GM12878 (cell line): ENCODE data around the gene MRPS23. TPM values are rescaled to one million over a fixed set of nuclear protein-coding genes. Genes with fewer than 3 reads are reported as not detected.
A peak's percentile ranks its signal among the peaks of the same experiment; 100 is the strongest.

Experiments
- ATAC-seq: fragments of 200-7000 bp; cut with Tn5 transposase; 3 replicates; pipeline ENCODE4 v1.9.1; 2020; ENCODE audit warnings: mild to moderate bottlenecking, moderate library complexity
- BruUV-seq: library from RNA; stranded (reverse); fragments of 400-500 nt; replicated peaks from 2 replicates; lab custom pipeline; 2021; lab: Mats Ljungman, UMichigan
- CTCF ChIA-PET: fragments of 300-600 bp; sonication (Branson Sonifier 250); formaldehyde crosslinking; extraction: SDS; loops from one replicate; lab custom pipeline; 2021; ENCODE audit warnings: inconsistent platforms; lab: Yijun Ruan, JAX
- POLR2A ChIA-PET: fragments of 350-600 bp; formaldehyde crosslinking; extraction: SDS; loops from one replicate; lab custom pipeline; 2021; ENCODE audit warnings: inconsistent platforms; lab: Charles Lee
- RAD21 ChIA-PET: fragments of 300-600 bp; sonication (Branson Sonifier 250); formaldehyde crosslinking; loops from one replicate; lab custom pipeline; 2023; ENCODE audit warnings: antibody characterized with exemption; ENCODE audit not compliant: unreplicated experiment; lab: Charles Lee
- SMC1A ChIA-PET: fragments of 300-600 bp; sonication (Branson Sonifier 250); formaldehyde crosslinking; loops from one replicate; lab custom pipeline; 2023; ENCODE audit not compliant: unreplicated experiment, uncharacterized antibody; lab: Charles Lee
- DNase-seq: peaks from one replicate; pipeline ENCODE4 v3.0.0-alpha.2; 2011; ENCODE audit warnings: low read depth, low spot score
- FAIRE-seq: peaks from 3 replicates; lab custom pipeline; 2011; peaks lifted over from hg19 to GRCh38; lab: Jason Lieb, UNC
- H2AFZ ChIP-seq: 2 replicates; pipeline ENCODE4 v1.6.0; 2011; ENCODE audit warnings: low read depth, low read length, control low read depth; ENCODE audit not compliant: control insufficient read depth
- H3K27ac ChIP-seq: 2 replicates; pipeline ENCODE4 v1.5.1; 2011; ENCODE audit warnings: control low read depth; ENCODE audit not compliant: control insufficient read depth, insufficient read depth
- H3K27me3 ChIP-seq, 2 experiments: replicated peaks in 1 of 2; 2 replicates each; pipeline versions ENCODE4 v1.6.0 to v1.6.1; 2011; ENCODE audit warnings: low read length in 1 of 2; ENCODE audit not compliant: control insufficient read depth in 2 of 2, insufficient read depth in 2 of 2
- H3K36me3 ChIP-seq, 2 experiments: 2 replicates each; pipeline ENCODE4 v1.5.1; 2011; ENCODE audit warnings: low read length in 1 of 2; ENCODE audit not compliant: control insufficient read depth in 2 of 2, insufficient read depth in 2 of 2
- H3K4me1 ChIP-seq: 2 replicates; pipeline ENCODE4 v1.6.1; 2011; ENCODE audit warnings: mild to moderate bottlenecking, low read length, moderate library complexity, mixed read lengths; ENCODE audit not compliant: control insufficient read depth, insufficient read depth
- H3K4me2 ChIP-seq: 2 replicates; pipeline ENCODE4 v1.6.0; 2011; ENCODE audit warnings: control low read depth; ENCODE audit not compliant: control insufficient read depth, insufficient read depth
- H3K4me3 ChIP-seq: fragments of 200-600 bp; sonication (generic); 2 replicates; pipeline ENCODE4 v1.5.1; 2016
- H3K79me2 ChIP-seq: 2 replicates; pipeline ENCODE4 v1.6.0; 2011; ENCODE audit warnings: low read length; ENCODE audit not compliant: control insufficient read depth, insufficient read depth
- H3K9ac ChIP-seq: 2 replicates; pipeline ENCODE4 v1.8.0; 2011; ENCODE audit warnings: low read length, control low read depth, mixed read lengths; ENCODE audit not compliant: control insufficient read depth, insufficient read depth
- H3K9me3 ChIP-seq: replicated peaks from 3 replicates; pipeline ENCODE4 v1.5.1; 2011; ENCODE audit warnings: mild to moderate bottlenecking, low read length; ENCODE audit not compliant: control insufficient read depth, insufficient read depth
- H4K20me1 ChIP-seq: 2 replicates; pipeline ENCODE4 v1.6.0; 2011; ENCODE audit not compliant: control insufficient read depth, insufficient read depth
- CBX5 ChIP-seq: sonication (generic); IDR thresholded peaks from 2 replicates; pipeline ENCODE4 v1.6.1; 2016; ENCODE audit warnings: low read depth, moderate library complexity, mild to moderate bottlenecking, inconsistent platforms
- EGR1 ChIP-seq, 2 experiments: IDR thresholded peaks; 1 replicate in 1 of 2; 2 replicates in 1 of 2; pipeline ENCODE4 v1.6.1; 2011 to 2012; ENCODE audit warnings: low read depth in 2 of 2, low read length in 2 of 2, borderline replicate concordance in 1 of 2, mild to moderate bottlenecking in 1 of 2, moderate library complexity in 1 of 2
- HDAC2 ChIP-seq: fragments of 200-600 bp; sonication (generic); IDR thresholded peaks from 2 replicates; pipeline ENCODE4 v1.6.1; 2017
- KLF5 ChIP-seq: fragments of 450-650 bp; IDR thresholded peaks from 2 replicates; pipeline ENCODE4 v1.6.1; 2014; ENCODE audit warnings: mild to moderate bottlenecking; ENCODE audit not compliant: partially characterized antibody
- RUNX3 ChIP-seq: IDR thresholded peaks from 2 replicates; pipeline ENCODE4 v1.6.1; 2012; ENCODE audit warnings: low read length, inconsistent platforms
- SMAD1 ChIP-seq: fragments of 450-650 bp; IDR thresholded peaks from 2 replicates; pipeline ENCODE4 v1.6.1; 2018; ENCODE audit warnings: mild to moderate bottlenecking, low read depth; ENCODE audit not compliant: partially characterized antibody
- TBL1XR1 ChIP-seq: IDR thresholded peaks from 2 replicates; pipeline ENCODE4 v1.6.1; 2012; ENCODE audit warnings: low read depth, low read length, improper control_type of control experiment
- WGBS: methylation state at CpG from one replicate; pipeline ENCODE4 v1.1.6; 2016; ENCODE audit warnings: low lambda C conversion rate; ENCODE audit not compliant: insufficient replicate concordance, insufficient coverage; ENCODE audit errors: missing lambda C conversion rate; 5-methylcytosine and 5-hydroxymethylcytosine counted together
- in situ Hi-C: fragments of 300-500 bp; cut with MboI; formaldehyde crosslinking; loops from 9 replicates; pipeline ENCODE4 v1.14.3; 2018; ENCODE audit warnings: mixed read lengths
- intact Hi-C: fragments of 100-400 bp; cut with micrococcal nuclease; formaldehyde crosslinking; loops from one replicate; pipeline ENCODE4 v1.14.2; 2022; ENCODE audit not compliant: unreplicated experiment
- polyA plus RNA-seq, 11 experiments: library from polyadenylated mRNA; depleted of rRNA in 4 of 11; unstranded in 6 of 11; stranded (reverse) in 5 of 11; fragments of >200 nt; fragmentation: Nextera tagmentation in 4 of 11; fragmentation: Illumina TruSeq in 1 of 11; extraction: Ambion mirVana in 4 of 11; extraction: Trizol in 1 of 11; gene quantifications; 1 replicate in 1 of 11; 2 replicates in 10 of 11; pipeline versions ENCODE4 v1.2.1 to v1.2.3, GENCODE V29; 2011 to 2016; ENCODE audit warnings: inconsistent platforms in 2 of 11, missing spikeins in 2 of 11, low read depth in 1 of 11
- total RNA-seq, 4 experiments: library from RNA; depleted of rRNA in 3 of 4; stranded (reverse); fragments of >200 nt in 3 of 4; fragmentation: Illumina TruSeq in 1 of 4; extraction: Trizol in 1 of 4; gene quantifications; 2 replicates each; pipeline versions ENCODE4 v1.2.1 to v1.2.3, GENCODE V29; 2013 to 2021
- TF ChIP-seq, protein P1 (sequence below): fragments of 450-650 bp; IDR thresholded peaks from 2 replicates; pipeline ENCODE4 v1.6.1; 2017; ENCODE audit warnings: mild to moderate bottlenecking, moderate library complexity
- TF ChIP-seq, protein P2 (sequence below): fragments of 450-650 bp; IDR thresholded peaks from 2 replicates; pipeline ENCODE4 v1.6.1; 2014; ENCODE audit warnings: mild to moderate bottlenecking
- TF ChIP-seq, protein P3 (sequence below): fragments of 450-650 bp; formaldehyde crosslinking; IDR thresholded peaks from 2 replicates; pipeline ENCODE4 v1.4.0; 2022; ENCODE audit warnings: mild to moderate bottlenecking, moderate library complexity
- TF ChIP-seq, protein P4 (sequence below): IDR thresholded peaks from 2 replicates; pipeline ENCODE4 v1.6.1; 2011; ENCODE audit warnings: mild to moderate bottlenecking, low read depth, low read length, moderate library complexity; ENCODE audit not compliant: insufficient replicate concordance

Gene MRPS23
- total and polyA plus RNA-seq, 10 of the 15 experiments (the other 5 are each of a cell fraction or from before 2014, with no cell fraction given): 65.3 to 237 (median 87.9) TPM

DNA sequence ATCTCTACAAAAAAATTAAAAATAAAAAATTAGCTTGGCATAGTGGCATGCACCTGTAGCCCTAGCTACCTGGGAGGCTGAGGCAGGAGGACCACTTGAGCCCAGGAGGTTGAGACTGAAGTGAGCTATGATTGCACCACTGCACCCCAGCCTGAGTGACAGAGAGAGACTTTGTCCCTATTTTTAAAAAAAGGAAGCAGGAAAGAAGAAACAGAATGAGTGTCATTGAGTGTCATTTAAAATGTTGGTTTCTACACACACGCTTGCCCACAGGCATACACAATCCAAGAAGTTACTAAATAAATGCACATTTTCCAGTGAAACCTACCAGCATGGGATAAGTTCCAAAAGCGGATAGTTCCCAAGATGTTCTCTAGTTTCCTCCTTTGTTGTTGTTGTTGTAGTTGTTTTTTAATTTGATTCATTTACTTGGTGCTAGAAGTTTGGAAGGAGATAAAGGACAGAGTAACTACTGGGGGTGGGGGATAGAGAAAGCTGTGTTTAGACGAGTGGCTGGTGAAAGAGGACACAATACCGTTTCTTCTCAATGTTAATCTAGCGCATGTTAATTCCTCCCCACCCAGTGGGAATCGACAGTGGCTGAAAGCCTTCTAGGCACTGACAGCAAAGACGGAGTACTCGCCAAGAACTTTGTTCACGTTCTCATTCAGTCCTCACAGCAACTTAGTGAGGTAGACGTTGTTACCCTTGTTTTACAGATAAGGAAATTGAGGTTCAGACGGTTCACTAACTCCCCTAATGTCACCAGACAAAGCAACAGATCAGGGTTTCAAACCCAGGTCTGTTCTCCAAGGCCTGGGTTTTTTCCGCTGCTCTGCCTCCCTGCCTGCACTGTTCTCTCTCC lies 17.3 kb downstream of the MRPS23 start:
- Histone ChIP-seq H3K4me3 (no peak overlapping the region), H3K9ac (no peak overlapping the region)
- intact Hi-C loops: loop anchor here (5.0 kb wide), 1 partner anchor 700 kb away; no protein-coding TSS in a partner anchor
- TF ChIP-seq SMAD1 (no peak), EGR1 (IDR thresholded peaks at IDR 0.05; ENCODE audit: borderline replicate concordance in 1 of 2, low read depth in 2 of 2, low read length in 2 of 2) (no peak), RUNX3 (no peak), HDAC2 (no peak), TBL1XR1 (no peak), KLF5 (no peak), CBX5 (no peak)
- TF ChIP-seq, protein P1, sequence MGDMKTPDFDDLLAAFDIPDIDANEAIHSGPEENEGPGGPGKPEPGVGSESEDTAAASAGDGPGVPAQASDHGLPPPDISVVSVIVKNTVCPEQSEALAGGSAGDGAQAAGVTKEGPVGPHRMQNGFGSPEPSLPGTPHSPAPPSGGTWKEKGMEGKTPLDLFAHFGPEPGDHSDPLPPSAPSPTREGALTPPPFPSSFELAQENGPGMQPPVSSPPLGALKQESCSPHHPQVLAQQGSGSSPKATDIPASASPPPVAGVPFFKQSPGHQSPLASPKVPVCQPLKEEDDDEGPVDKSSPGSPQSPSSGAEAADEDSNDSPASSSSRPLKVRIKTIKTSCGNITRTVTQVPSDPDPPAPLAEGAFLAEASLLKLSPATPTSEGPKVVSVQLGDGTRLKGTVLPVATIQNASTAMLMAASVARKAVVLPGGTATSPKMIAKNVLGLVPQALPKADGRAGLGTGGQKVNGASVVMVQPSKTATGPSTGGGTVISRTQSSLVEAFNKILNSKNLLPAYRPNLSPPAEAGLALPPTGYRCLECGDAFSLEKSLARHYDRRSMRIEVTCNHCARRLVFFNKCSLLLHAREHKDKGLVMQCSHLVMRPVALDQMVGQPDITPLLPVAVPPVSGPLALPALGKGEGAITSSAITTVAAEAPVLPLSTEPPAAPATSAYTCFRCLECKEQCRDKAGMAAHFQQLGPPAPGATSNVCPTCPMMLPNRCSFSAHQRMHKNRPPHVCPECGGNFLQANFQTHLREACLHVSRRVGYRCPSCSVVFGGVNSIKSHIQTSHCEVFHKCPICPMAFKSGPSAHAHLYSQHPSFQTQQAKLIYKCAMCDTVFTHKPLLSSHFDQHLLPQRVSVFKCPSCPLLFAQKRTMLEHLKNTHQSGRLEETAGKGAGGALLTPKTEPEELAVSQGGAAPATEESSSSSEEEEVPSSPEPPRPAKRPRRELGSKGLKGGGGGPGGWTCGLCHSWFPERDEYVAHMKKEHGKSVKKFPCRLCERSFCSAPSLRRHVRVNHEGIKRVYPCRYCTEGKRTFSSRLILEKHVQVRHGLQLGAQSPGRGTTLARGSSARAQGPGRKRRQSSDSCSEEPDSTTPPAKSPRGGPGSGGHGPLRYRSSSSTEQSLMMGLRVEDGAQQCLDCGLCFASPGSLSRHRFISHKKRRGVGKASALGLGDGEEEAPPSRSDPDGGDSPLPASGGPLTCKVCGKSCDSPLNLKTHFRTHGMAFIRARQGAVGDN: no peak
- TF ChIP-seq, protein P2, sequence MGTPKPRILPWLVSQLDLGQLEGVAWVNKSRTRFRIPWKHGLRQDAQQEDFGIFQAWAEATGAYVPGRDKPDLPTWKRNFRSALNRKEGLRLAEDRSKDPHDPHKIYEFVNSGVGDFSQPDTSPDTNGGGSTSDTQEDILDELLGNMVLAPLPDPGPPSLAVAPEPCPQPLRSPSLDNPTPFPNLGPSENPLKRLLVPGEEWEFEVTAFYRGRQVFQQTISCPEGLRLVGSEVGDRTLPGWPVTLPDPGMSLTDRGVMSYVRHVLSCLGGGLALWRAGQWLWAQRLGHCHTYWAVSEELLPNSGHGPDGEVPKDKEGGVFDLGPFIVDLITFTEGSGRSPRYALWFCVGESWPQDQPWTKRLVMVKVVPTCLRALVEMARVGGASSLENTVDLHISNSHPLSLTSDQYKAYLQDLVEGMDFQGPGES: no peak
- TF ChIP-seq, protein P3, sequence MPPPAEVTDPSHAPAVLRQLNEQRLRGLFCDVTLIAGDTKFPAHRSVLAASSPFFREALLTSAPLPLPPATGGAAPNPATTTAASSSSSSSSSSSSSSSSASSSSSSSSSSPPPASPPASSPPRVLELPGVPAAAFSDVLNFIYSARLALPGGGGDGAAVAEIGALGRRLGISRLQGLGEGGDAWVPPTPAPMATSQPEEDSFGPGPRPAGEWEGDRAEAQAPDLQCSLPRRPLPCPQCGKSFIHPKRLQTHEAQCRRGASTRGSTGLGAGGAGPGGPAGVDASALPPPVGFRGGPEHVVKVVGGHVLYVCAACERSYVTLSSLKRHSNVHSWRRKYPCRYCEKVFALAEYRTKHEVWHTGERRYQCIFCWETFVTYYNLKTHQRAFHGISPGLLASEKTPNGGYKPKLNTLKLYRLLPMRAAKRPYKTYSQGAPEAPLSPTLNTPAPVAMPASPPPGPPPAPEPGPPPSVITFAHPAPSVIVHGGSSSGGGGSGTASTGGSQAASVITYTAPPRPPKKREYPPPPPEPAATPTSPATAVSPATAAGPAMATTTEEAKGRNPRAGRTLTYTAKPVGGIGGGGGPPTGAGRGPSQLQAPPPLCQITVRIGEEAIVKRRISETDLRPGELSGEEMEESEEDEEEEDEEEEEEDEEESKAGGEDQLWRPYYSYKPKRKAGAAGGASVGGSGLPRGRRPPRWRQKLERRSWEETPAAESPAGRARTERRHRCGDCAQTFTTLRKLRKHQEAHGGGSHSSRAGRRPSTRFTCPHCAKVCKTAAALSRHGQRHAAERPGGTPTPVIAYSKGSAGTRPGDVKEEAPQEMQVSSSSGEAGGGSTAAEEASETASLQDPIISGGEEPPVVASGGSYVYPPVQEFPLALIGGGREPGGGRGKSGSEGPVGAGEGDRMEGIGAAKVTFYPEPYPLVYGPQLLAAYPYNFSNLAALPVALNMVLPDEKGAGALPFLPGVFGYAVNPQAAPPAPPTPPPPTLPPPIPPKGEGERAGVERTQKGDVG: no peak
- TF ChIP-seq, protein P4, sequence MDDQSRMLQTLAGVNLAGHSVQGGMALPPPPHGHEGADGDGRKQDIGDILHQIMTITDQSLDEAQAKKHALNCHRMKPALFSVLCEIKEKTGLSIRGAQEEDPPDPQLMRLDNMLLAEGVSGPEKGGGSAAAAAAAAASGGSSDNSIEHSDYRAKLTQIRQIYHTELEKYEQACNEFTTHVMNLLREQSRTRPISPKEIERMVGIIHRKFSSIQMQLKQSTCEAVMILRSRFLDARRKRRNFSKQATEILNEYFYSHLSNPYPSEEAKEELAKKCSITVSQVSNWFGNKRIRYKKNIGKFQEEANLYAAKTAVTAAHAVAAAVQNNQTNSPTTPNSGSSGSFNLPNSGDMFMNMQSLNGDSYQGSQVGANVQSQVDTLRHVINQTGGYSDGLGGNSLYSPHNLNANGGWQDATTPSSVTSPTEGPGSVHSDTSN: no peak

More for the DNA sequence above, 17.3 kb downstream of the MRPS23 start:
- no peak; the same call in 1 of the 3 replicates for ATAC-seq
- WGBS: 64% methylated on average over 12 of the region's 12 CpGs
- BruUV-seq: no TSS peak
- ChIA-PET SMC1A (interaction anchor here (0.7 to 1.7 kb wide), 4 partner anchors 49 to 703 kb away, joined by 3 to 6 read pairs (median 5); no protein-coding TSS in a partner anchor), POLR2A (interaction anchor here (1.1 kb wide), 1 partner anchor 18 kb away, joined by 3 read pairs; the partner anchor contains the start of gene MRPS23), CTCF (interaction anchor here (0.6 to 6.4 kb wide), 45 partner anchors 8 to 1013 kb away, joined by 3 to 55 read pairs (median 4); partner anchors contain the start of genes CCDC182 and MRPS23), RAD21 (interaction anchor here (1.0 to 1.6 kb wide), 9 partner anchors 31 to 703 kb away, joined by 3 to 7 read pairs (median 4); no protein-coding TSS in a partner anchor)
- H3K79me2 ChIP-seq: no peaks in the 10 kb centered on the region
- H3K4me1 ChIP-seq: peaks cover 5% of the 10 kb centered on the region; the same call in 1 of the 2 replicates
- no peaks in the 10 kb centered on the region for H4K20me1 ChIP-seq
- no peaks in the 10 kb centered on the region for H3K27me3 ChIP-seq
- peak overlapping the region; percentile 90 for H2AFZ ChIP-seq
- in situ Hi-C loops: no loop called here
- no peak overlapping the region for H3K27ac ChIP-seq
- no peak for FAIRE-seq
- DNase-seq: no peak
- no peaks in the 10 kb centered on the region for H3K36me3 ChIP-seq
- peak overlapping the region; percentile 49; the same call in 1 of the 2 replicates for H3K4me2 ChIP-seq
- no peaks in the 10 kb centered on the region for H3K9me3 ChIP-seq
